ENCODE measurements around the gene CLPTM1.
"Not testable (repeated sequence)": the region's sequence is repeated elsewhere in the genome, so short reads cannot be mapped to it uniquely, and the experiment has no call there.

The CLPTM1 gene

GRCh38 chr19:44975444-44975843 lies 20.3 kb downstream of the CLPTM1 start:
- no peak for DNase-seq

- no peak for DNase-seq
These were observed 28.8 kb downstream of the CLPTM1 start for GRCh38 chr19:44984005-44984404.

GRCh38 chr19:44985445-44985844 lies 30.3 kb downstream of the CLPTM1 start:
- no peak for DNase-seq

- DNase-seq, result no peak
These were observed 31.2 kb downstream of the CLPTM1 start for GRCh38 chr19:44986389-44986788.

GRCh38 chr19:44987148-44987675 lies 32.0 kb downstream of the CLPTM1 start:
- DNase-seq, result no peak

- DNase-seq, result no peak
These were observed 33.1 kb downstream of the CLPTM1 start for GRCh38 chr19:44988273-44988672.

GRCh38 chr19:44988896-44989556 lies 33.8 kb downstream of the CLPTM1 start:
- DNase-seq, result peak; percentile 69

- DNase-seq, result no peak
These were observed 35.3 kb downstream of the CLPTM1 start for GRCh38 chr19:44990459-44990858.

GRCh38 chr19:44990966-44991365 lies 35.8 kb downstream of the CLPTM1 start:
- DNase-seq, result no peak

- DNase-seq, result no peak
These were observed 37.4 kb downstream of the CLPTM1 start for GRCh38 chr19:44992336-44993163.

GRCh38 chr19:44993526-44993925 lies 38.3 kb downstream of the CLPTM1 start:
- DNase-seq, result no peak

- DNase-seq, result no peak
These were observed 38.9 kb downstream of the CLPTM1 start for GRCh38 chr19:44993926-44994537.

- DNase-seq, result no peak
These were observed 42.8 kb downstream of the CLPTM1 start for GRCh38 chr19:44998025-44998424.

GRCh38 chr19:44999131-44999925 lies 44.1 kb downstream of the CLPTM1 start:
- not testable (repeated sequence) for DNase-seq

GRCh38 chr19:45000665-45001064 lies 45.5 kb downstream of the CLPTM1 start:
- not testable (repeated sequence) for DNase-seq

- peak; percentile 96 for DNase-seq
These were observed 46.0 kb downstream of the CLPTM1 start, which contains the start of gene RELB for GRCh38 chr19:45001087-45001739. Gene RELB (plus strand): TSS chr19:45001464. CDS start chr19:45001580, 116 bp downstream.

GRCh38 chr19:45003485-45003884 lies 48.3 kb downstream of the CLPTM1 start:
- DNase-seq, result no peak

- DNase-seq, result no peak
These were observed 50.6 kb downstream of the CLPTM1 start for GRCh38 chr19:45005787-45006186.

GRCh38 chr19:45008552-45008951 lies 53.4 kb downstream of the CLPTM1 start:
- DNase-seq, result no peak

GRCh38 chr19:45009625-45010255 lies 54.6 kb downstream of the CLPTM1 start:
- DNase-seq, result no peak

- DNase-seq, result no peak
These were observed 55.1 kb downstream of the CLPTM1 start for GRCh38 chr19:45010306-45010705.

GRCh38 chr19:45011959-45012358 lies 56.8 kb downstream of the CLPTM1 start:
- no peak for DNase-seq
